Stimulated activated CD4-positive, alpha-beta T cell treated with anti-CD3 and anti-CD28 coated beads, Interleukin-1b, Interleukin-23, amount 100 ng/mL, for 24 hours (primary cell): Measurements from ENCODE around the gene CEACAM19.
"Not testable (repeated sequence)": the region's sequence is repeated elsewhere in the genome, so short reads cannot be mapped to it uniquely, and the experiment has no call there.

Experiments used
- DNase-seq, 4 experiments: peaks; one replicate each; pipeline ENCODE4 v3.0.0-alpha.2; 2020; ENCODE audit warnings: low read depth in 4 of 4, low spot score in 1 of 4

Gene CEACAM19

DNA sequence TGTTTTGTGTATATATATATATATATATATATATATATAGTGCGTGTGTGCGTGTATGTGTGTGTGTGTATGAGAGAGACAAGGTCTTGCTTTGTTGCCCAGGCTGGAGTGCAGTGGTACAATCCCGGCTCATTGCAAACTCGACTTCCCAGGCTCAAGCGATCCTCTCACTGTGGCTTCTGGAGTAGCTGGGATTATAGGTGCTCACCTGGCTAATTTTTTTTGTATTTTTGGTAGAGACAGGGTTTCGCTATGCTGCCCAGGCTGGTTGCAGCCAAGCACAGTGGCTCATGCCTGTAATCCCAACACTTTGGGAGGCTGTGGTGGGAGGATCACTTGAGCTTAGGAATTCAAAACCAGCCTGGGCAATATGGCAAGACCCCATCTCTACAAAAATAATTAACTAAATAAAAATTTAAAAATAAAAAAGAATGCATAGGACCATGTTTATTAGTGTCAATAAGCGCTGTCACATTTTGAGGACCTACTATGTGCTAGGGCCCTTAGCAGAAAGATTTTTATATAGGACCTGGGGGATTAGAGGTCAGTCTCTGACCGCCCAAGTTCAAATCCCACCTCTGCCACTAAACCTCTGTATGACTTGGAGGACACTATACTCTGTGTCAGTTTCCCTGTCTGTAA is 25.8 kb upstream of the CEACAM19 start:
- no peak for DNase-seq

DNA sequence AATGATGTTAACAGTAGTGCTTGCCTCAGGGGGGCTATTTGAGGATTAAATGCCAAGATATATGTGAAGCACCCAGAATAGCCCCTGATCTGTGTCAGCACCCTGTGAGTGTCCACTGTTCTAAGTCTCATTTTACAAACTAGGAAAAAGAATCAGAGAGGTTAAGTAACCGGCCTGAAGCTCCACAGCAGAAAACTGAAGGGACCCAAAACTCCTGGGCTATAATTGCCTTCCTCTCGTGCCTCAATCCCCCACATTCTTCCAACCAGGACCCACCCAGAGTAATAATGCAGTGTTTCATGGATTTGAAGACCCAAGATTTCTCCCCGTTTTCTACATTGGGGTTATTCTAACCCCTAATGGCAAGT is 25.2 kb upstream of the CEACAM19 start:
- no peak for DNase-seq

DNA sequence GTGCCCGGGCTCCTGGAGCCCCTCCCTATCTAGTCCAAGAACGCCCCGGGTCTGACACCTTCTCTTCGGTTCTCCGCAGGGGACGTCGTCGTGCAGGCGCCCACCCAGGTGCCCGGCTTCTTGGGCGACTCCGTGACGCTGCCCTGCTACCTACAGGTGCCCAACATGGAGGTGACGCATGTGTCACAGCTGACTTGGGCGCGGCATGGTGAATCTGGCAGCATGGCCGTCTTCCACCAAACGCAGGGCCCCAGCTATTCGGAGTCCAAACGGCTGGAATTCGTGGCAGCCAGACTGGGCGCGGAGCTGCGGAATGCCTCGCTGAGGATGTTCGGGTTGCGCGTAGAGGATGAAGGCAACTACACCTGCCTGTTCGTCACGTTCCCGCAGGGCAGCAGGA is 24.1 kb upstream of the CEACAM19 start:
- no peak for DNase-seq

DNA sequence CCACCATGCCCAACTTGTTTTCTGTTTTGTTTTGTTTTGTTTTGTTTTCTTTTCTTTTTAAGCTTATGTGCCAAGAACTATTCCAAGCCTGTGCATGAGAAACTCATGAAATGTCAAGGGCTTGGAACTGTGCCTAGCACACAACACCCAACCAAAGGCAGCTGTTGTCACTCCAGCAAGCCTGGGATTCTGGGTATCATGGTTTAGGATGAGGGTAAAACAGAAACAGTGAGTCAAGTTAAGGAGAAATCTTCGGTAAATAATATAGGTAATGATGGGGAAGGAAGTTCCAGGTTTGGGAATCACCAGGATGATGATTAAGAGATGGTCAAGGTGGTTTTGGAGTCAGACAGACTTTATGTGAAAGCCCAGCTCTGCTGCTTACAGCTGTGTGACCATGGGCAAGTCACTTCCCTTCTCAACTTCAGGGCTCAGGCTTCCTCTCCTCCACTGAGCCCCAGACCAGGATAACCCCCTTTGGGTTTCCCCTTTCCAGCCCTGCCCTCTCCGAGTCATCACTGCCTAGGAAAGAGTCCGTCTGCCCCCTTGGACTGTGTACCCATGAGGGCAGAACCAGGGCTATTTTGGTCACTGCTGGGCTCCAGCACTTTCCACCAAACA is 22.5 kb upstream of the CEACAM19 start:
- DNase-seq = no peak

DNA sequence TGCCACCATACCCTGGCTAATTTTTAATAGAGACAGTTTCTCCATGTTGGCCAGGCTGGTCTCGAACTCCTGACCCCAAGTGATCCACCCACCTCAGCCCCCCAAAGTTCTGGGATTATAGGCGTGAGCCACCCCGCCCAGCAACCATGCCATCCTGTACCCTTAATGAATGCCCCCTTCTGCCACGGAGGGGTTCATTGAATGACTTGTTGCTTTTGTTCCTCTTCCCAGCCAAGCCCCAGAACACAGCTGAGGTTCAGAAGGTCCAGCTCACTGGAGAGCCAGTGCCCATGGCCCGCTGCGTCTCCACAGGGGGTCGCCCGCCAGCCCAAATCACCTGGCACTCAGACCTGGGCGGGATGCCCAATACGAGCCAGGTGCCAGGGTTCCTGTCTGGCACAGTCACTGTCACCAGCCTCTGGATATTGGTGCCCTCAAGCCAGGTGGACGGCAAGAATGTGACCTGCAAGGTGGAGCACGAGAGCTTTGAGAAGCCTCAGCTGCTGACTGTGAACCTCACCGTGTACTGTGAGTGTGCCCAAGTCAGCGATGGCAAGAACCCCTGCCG is 21.6 kb upstream of the CEACAM19 start:
- DNase-seq = no peak

DNA sequence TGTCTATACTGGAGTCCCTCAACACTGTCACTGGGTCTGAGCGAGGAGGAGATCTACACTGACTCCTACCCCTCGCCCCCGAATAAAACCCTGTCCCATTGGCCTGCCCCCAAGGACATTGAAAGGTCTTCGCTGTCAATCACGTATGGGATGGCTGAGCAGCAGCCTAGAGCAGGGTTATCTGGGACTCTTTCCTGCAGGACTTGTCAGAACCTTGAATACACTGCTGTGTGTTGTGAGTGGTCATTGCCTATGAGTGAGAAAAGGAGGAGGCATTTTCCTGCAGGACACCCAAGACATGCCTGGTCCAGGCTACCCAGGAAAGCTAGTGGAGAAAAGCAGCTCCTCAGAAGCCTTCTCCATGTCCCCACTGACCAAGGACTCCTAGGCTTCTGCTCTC is 17.9 kb upstream of the CEACAM19 start:
- no peak for DNase-seq

DNA sequence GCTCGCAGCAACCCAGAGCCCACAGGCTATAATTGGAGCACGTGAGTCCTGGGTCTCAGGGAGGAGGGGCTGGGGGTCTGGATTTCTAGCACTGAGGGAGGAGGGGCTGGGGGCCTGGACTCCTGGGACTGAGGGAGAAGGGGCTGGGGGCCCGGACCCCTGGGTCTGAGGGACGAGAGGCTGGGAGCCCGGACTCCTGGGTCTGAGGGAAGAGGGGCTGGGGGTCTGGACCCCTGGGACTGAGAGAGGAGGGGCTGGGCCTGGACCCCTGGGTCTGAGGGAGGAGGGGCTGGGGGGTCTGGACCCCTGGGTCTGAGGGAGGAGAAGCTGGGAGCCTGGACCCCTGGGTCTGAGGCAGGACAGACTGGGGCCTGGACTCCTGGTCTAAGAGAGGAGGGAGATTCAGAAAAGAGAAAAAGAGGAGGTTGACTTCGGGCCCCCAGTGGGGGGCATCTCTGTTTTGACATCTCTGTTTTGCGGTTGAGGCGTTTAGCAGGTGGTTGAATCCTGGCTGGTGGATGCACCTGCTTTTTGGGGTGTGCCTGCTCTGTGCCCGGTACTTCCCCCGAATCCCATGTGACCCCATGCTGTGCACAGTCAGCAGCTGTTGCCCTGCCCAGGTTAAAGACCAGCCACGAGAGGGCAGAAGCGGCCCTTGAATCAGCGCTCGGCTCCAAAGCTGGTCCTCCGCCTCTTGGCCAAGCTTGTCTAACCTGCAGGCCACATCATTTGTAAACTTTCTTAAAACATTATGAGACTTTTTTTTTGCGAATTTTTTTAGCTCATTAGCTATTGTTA is 17.1 kb upstream of the CEACAM19 start:
- DNase-seq = peak; percentile 18 to 59 (median 40)

DNA sequence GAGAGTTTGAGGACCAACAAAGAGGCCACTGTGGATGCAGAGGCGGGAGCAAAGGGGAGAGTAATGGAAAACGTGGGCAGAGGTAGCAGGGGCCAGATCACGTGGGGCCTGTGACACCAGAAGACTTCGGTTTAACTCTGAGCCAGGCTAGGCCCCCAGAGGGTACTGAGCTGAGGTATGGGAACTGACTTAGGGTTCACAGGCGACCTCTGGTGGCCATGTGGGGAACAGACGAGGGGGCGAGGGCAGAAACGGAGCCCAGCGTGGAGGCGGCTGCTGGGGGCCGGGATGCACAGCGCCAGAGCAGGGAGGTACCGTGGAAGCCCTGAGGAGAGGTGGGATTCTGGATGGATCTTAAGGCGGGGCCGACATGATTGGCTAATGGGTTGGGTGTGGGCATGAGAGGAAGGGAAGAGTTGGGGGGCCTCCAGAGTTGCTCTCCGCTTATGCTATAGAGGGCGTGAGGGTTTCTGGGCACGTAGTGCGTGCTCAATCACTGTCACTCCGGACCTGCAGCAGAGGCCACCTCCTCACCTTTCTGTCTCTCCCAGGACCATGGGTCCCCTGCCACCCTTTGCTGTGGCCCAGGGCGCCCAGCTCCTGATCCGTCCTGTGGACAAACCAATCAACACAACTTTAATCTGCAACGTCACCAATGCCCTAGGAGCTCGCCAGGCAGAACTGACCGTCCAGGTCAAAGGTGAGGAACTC is 13.9 kb upstream of the CEACAM19 start:
- peak; percentile 30 to 57 (median 56) for DNase-seq

DNA sequence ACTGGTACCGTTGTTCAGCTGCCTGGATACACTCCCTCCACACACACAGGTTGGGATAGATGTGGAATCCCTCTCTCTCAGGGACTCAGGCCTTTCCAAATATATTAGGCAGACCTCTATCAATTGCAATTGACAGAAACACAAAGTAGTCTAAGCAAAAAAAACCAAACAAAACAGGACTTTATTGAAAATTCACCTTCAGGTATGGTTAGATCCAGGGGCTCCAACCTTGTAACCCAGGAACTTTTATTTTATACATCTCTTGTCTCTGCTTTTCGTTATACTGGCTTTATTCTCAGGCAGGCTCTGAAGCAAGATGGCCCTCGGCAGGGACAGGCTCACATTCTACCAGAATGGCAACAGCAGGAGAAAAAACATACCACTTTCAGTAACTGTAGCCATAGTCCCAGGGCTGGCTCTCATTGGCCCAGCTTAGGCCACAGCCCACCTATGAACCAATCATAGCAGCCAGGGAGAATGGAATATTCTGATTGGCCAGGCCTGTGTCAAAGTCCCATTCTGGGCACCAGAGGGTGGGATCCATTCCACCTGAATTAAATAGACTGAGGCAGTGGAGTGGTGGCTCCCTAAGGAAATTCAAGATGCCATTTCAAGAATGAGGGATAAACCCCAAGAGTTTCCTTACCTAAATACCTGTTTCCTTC is 13.1 kb upstream of the CEACAM19 start:
- DNase-seq = no peak

DNA sequence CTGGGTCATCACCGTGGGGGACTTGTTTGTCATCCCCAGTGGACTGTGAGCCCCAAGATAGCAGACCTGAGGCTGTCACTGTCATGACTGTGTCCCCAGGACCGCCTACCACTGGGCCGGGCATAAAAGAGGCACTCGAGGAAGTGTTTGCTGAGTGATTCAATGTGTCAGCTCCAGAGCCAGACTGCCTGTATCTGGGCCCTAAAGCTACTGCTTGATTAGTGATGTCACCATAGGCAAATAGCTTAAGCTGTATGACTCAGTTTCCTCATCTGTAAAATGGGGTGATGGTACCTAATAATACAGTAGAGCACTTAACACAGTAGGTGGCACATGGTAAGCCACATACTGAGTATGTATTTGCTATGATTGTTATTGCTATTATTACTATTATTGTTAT is 11.2 kb upstream of the CEACAM19 start:
- no peak for DNase-seq

DNA sequence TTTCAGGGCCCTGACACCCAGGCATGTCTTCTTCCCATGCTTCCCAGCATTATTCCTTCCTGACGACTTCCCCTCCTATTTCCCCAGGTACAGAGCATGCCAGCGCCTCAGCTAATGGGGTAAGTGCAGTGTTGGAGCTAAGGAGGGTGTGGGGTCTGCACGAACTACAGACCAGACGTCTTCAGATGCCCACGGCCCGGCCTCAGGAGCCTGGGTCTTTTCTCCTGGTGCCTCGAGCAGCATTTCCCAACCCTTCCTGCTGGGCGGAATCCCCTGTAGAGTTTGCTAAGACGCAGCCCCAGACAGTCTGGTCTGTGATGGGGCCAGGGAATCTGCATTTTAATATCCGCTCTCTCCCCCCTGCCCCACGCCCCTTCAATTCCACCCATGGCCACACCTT is 10.1 kb upstream of the CEACAM19 start:
- no peak for DNase-seq

DNA sequence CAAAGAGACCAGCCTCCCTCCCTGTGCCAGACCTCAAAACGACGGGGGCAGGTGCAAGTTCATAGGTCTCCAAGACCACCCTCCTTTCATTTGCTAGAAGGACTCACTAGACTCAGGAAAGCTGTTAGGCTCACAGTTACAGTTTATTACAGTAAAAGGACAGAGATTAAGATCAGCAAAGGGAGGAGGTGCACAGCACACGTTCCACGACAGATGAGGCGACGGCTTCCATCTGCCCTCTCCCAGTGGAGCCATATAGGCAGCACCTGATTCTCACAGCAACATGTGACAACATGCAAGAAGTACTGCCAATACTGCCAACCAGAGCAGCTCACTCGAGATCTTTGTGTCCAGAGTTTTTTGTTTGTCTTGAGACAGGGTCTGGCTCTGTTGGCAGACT is 9.4 kb upstream of the CEACAM19 start:
- DNase-seq = no peak

DNA sequence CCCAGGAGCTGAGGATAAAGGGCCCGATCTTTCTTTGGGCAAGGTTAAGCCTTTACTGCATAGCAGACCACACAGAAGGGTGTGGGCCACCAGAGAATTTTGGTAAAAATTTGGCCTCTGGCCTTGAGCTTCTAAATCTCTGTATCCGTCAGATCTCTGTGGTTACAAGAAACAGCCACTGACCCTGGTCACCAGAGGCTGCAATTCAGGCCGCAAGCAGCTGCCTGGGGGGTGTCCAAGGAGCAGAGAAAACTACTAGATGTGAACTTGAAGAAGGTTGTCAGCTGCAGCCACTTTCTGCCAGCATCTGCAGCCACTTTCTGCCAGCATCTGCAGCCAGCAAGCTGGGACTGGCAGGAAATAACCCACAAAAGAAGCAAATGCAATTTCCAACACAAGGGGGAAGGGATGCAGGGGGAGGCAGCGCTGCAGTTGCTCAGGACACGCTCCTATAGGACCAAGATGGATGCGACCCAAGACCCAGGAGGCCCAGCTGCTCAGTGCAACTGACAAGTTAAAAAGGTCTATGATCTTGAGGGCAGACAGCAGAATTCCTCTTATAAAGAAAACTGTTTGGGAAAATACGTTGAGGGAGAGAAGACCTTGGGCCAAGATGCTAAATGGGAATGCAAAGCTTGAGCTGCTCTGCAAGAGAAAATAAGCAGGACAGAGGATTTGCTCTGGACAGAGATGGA is 8.4 kb upstream of the CEACAM19 start:
- no peak for DNase-seq

DNA sequence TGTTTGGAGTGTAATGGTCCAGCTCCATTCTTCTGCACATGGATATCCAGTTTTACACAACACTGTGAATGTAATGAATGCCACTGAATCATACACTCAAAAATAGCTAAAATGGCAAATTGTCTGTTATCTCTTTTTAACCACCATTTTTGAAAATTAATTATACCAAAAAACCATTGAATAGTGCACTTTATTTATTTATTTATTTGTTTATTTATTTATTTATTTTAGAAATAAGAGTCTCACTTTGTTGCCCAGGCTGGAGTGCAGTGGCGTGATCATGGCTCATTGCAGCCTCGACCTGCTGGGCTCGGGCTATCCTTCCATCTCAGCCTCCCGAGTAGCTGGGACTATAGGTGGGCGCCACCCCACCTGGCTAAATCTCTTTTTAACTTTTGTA is 7.3 kb upstream of the CEACAM19 start:
- DNase-seq = no peak

DNA sequence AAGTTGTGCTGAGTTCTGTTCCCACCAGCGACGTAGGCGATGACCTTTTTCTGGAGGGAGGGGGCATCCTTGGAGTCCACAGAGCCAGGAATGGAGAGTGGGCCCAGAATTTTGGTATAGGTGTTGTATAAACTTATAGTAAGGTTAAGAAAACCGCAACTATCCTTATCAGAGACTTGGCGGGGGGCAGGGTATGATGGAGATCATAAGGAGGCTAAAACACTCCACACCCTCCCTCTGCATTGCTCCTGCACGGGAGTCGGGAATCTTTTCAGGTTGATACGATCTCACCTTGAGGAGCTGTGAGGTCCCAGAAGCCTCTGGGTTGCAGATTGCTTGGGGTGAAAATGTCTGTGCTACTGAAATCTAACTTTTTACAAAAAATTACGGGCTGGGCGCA is 6.3 kb upstream of the CEACAM19 start:
- DNase-seq = no peak

DNA sequence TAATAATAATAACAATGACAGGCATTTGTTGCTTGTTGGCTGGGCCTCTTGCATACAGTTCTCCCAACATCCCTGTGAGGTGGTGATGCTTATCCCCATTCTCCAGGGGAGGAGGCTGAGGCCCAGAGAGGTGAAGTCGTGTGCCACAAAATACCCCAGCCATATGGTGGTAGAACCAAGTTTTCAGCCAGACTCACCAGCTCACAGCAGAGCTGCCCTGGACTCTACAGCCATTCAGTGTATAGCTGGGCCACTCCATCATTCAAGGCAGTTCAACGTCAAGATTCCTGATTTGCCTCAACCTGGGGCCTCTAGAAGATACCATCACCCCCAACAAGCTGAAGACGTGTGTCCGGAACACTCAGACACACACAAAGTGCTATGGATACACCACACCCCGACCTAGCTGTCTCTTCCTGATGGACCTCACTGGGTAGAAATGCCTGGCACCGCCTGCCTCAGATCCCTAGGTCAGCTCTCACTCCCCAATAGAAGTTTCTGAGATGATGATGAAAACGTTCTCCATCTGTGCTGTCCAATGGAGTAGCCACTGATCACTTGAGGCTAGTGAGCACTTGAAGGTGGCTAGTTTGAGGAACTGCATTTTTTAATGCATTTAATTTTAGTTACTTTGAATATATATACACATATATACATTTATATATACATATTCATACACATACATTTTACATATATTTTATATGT is 4.3 kb upstream of the CEACAM19 start:
- DNase-seq = no peak

DNA sequence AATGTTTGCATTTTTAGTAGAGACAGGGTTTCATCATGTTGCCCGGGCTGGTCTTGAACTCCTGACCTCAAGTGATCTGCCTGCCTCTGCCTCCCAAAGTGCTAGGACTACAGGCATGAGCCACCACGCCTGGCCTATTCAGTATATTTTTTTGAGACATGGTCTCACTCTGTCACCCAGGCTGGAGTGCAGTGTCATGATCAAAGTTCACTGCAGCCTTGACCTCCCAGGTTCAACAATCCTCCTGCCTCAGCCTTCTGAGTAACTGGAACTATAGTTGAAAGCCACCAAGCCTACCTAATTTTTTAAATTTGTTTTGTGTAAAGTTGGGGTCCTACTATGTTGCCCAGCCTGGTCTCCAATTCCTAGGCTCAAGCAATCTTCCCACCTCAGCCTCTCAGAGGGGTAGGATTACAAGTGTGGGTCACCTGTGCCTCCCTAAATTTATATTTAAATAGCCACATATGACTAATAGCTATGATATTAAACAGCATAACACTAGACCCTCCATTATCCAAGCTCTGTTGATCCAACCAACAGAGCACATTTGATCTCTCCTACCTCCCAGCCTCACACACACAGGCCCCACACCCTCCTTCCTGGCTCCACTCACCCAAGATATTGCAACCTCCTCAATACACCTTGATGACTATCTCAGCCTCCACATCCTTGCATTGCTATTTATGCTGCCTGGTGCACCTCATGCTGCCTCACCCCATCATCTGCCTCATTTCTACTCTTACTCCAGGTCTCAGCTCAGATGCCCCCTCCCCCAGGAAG is 2.1 kb upstream of the CEACAM19 start:
- DNase-seq = no peak

DNA sequence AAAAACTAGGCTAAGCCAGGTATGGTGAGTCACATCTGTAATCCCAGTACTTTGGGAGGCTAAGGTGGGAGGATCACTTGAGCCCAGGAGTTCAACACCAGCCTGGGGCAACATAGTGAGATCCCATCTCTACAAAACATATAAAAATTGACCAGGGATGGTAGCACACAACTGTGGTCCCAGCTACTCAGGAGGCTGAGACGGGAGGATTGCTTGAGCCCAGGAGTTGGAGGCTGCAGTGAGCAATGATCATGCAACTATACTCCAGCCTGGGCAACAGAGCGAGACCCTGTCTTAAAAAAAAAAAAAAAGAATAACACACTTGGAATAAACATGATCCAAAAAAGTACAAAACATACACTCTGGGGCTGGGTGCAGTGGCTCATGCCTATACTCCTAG is 1.3 kb upstream of the CEACAM19 start:
- not testable (repeated sequence) for DNase-seq

DNA sequence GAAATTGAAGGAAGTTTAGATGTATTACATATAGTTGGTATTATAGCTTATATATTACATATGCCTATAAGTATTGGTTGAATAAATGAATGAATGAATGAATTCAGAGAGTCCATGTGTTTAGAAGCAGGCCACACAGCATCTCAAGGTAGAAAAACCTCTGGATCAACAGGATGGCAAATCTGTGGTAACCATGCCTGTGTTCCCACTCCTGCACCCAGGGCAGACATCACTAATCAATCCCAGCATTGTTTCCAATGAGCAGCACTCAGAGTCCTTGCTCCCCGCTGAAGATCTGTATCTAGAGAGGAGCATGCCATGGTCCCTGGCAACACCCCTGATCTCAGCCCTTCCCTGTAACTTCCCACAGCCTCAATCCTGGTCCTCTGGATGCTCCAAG is 944 bp downstream of the CEACAM19 start:
- DNase-seq = no peak
